ENCODE data around the gene BLNK. TPM values are rescaled to one million over a fixed set of nuclear protein-coding genes. Genes with fewer than 3 reads are reported as not detected.

The BLNK gene
- polyA plus RNA-seq, 1 of the 3 experiments (the other 2 are of a cell fraction), result not detected

DNA sequence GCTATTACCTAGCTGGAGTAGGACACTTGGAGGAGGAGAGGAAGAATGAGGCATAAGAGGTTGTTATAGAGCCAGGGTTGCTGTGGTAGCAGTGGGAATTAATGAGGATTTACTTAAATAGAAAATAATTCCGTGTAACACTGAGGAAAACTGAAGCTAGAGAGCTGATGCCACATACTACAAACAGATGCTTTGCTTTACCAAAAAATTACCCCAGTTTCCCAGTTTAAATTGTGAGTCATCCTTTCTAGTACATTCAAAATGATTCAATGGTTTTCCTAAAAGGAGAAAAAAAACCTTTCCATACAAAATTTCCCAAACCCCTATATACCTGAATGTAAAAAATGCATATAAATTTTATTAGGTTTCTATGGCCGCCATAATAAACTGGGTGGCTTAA is 82.9 kb downstream of the BLNK start:
- Histone ChIP-seq H3K4me1 (ENCODE audit: control insufficient read depth in 1 of 2, insufficient read depth in 2 of 2, low read depth in 1 of 2, low read length in 1 of 2) (no peaks in the 10 kb centered on the region), H3K4me2 (no peak overlapping the region), H3K27me3 (ENCODE audit: insufficient read depth) (no peaks in the 10 kb centered on the region), H3K79me2 (ENCODE audit: insufficient read depth) (no peaks in the 10 kb centered on the region), H3K27ac (ENCODE audit: low read depth in 2 of 2, low read length in 1 of 2) (no peak overlapping the region), H3K9me3 (no peaks in the 10 kb centered on the region), H4K20me1 (ENCODE audit: insufficient read depth) (no peaks in the 10 kb centered on the region), H3K36me3 (replicated peaks in 1 of 2; ENCODE audit: control insufficient read depth in 1 of 2, insufficient read depth in 2 of 2, low read length in 1 of 2) (no peaks in the 10 kb centered on the region), H3F3A (replicated peaks; ENCODE audit: insufficient read depth) (no peaks in the 10 kb centered on the region), H3K9ac (no peak overlapping the region), H3K4me3 (ENCODE audit: low read depth in 2 of 2, low read length in 1 of 2) (no peak overlapping the region), H3K9me2 (no peaks in the 10 kb centered on the region), H2AFZ (ENCODE audit: low read depth) (no peak overlapping the region)
- TF ChIP-seq GABPA (IDR thresholded peaks at IDR 0.05; ENCODE audit: low read depth) (no peak), GATA2 (CRISPR knock-in tag; IDR thresholded peaks at IDR 0.05) (no peak), POLR2AphosphoS5 (IDR thresholded peaks at IDR 0.05; ENCODE audit: low read depth, low read length) (no peak), EZH2phosphoT487 (IDR thresholded peaks at IDR 0.05; ENCODE audit: borderline replicate concordance, low read depth) (no peak), TEAD4 (IDR thresholded peaks at IDR 0.05; ENCODE audit: borderline replicate concordance, insufficient read depth) (no peak), SMC3 (IDR thresholded peaks at IDR 0.05; ENCODE audit: low read depth, low read length) (no peak), ELF1 (IDR thresholded peaks at IDR 0.05) (no peak), FOXM1 (IDR thresholded peaks at IDR 0.05; ENCODE audit: low read depth) (no peak), EP300 (IDR thresholded peaks at IDR 0.05; ENCODE audit: borderline replicate concordance in 1 of 2, low read depth in 1 of 2, low read length in 1 of 2) (no peak)
- TF ChIP-seq, protein P1, sequence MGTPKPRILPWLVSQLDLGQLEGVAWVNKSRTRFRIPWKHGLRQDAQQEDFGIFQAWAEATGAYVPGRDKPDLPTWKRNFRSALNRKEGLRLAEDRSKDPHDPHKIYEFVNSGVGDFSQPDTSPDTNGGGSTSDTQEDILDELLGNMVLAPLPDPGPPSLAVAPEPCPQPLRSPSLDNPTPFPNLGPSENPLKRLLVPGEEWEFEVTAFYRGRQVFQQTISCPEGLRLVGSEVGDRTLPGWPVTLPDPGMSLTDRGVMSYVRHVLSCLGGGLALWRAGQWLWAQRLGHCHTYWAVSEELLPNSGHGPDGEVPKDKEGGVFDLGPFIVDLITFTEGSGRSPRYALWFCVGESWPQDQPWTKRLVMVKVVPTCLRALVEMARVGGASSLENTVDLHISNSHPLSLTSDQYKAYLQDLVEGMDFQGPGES (IDR thresholded peaks at IDR 0.05; ENCODE audit: low read depth, low read length), result no peak
- TF ChIP-seq, protein P2, sequence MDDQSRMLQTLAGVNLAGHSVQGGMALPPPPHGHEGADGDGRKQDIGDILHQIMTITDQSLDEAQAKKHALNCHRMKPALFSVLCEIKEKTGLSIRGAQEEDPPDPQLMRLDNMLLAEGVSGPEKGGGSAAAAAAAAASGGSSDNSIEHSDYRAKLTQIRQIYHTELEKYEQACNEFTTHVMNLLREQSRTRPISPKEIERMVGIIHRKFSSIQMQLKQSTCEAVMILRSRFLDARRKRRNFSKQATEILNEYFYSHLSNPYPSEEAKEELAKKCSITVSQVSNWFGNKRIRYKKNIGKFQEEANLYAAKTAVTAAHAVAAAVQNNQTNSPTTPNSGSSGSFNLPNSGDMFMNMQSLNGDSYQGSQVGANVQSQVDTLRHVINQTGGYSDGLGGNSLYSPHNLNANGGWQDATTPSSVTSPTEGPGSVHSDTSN (IDR thresholded peaks at IDR 0.05), result no peak
- CTCF ChIA-PET, result interaction anchor here (1.8 kb wide), 1 partner anchor 41 kb away, joined by 7 read pairs; no protein-coding TSS in a partner anchor
- POLR2A ChIA-PET, result no interaction called here
- no peak for DNase-seq
- 24% methylated on average over 2 of the region's 2 CpGs for WGBS (ENCODE audit: low lambda C conversion rate)

DNA sequence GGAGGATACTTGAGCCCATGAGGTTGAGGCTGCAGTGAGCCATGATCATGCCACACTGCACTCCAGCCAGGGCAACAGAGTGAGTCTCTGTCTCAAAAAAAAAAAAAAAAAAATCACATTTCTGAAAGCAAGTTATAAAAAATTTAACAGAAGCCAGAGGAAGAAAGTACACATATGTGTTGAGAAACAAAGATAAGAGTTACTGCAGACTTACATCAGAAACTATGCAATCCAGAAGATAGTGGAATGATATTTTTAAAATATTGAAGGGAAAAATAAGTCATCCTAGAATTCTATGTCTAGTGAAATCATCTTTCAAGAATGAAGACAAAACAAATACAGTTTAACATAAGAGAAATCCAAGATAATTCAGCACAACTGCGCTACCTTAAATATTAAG is 94.4 kb downstream of the BLNK start:
- H3K9me2 ChIP-seq, result no peaks in the 10 kb centered on the region
- H2AFZ ChIP-seq (ENCODE audit: low read depth), result no peak overlapping the region
- H3K4me3 ChIP-seq (ENCODE audit: low read depth in 2 of 2, low read length in 1 of 2), result no peak overlapping the region
- H3K36me3 ChIP-seq (replicated peaks in 1 of 2; ENCODE audit: control insufficient read depth in 1 of 2, insufficient read depth in 2 of 2, low read length in 1 of 2), result no peaks in the 10 kb centered on the region
- H3K79me2 ChIP-seq (ENCODE audit: insufficient read depth), result no peaks in the 10 kb centered on the region
- WGBS (ENCODE audit: low lambda C conversion rate), result 73% methylated on average over 1 of the region's 1 CpG
- H3K9me3 ChIP-seq, result 0 out of 2 replicates have a peak, but pooled peaks cover 6% of the 10 kb centered on the region
- ChIA-PET CTCF (interaction anchor here (0.9 kb wide), 1 partner anchor 37 kb away, joined by 3 read pairs; no protein-coding TSS in a partner anchor), POLR2A (no interaction called here)
- H3F3A ChIP-seq (replicated peaks; ENCODE audit: insufficient read depth), result no peaks in the 10 kb centered on the region
- DNase-seq, result no peak
- H3K27ac ChIP-seq (ENCODE audit: low read depth in 2 of 2, low read length in 1 of 2), result no peak overlapping the region
- H3K27me3 ChIP-seq (ENCODE audit: insufficient read depth), result no peaks in the 10 kb centered on the region
- no peak overlapping the region for H3K4me2 ChIP-seq
- H3K4me1 ChIP-seq (ENCODE audit: control insufficient read depth in 1 of 2, insufficient read depth in 2 of 2, low read depth in 1 of 2, low read length in 1 of 2), result no peaks in the 10 kb centered on the region
- H4K20me1 ChIP-seq (ENCODE audit: insufficient read depth), result no peaks in the 10 kb centered on the region
- H3K9ac ChIP-seq, result no peak overlapping the region
- TF ChIP-seq RCOR1 (IDR thresholded peaks at IDR 0.05; ENCODE audit: low read length) (no peak), MEF2A (IDR thresholded peaks at IDR 0.05; ENCODE audit: borderline replicate concordance, low read depth) (no peak), NFIC (IDR thresholded peaks at IDR 0.05; ENCODE audit: borderline replicate concordance) (no peak), ELF1 (IDR thresholded peaks at IDR 0.05) (no peak), EP300 (IDR thresholded peaks at IDR 0.05; ENCODE audit: borderline replicate concordance in 1 of 2, low read depth in 1 of 2, low read length in 1 of 2) (no peak)
- TF ChIP-seq, protein P3, sequence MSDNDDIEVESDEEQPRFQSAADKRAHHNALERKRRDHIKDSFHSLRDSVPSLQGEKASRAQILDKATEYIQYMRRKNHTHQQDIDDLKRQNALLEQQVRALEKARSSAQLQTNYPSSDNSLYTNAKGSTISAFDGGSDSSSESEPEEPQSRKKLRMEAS (IDR thresholded peaks at IDR 0.05; ENCODE audit: low read depth), result no peak
- TF ChIP-seq, protein P4, sequence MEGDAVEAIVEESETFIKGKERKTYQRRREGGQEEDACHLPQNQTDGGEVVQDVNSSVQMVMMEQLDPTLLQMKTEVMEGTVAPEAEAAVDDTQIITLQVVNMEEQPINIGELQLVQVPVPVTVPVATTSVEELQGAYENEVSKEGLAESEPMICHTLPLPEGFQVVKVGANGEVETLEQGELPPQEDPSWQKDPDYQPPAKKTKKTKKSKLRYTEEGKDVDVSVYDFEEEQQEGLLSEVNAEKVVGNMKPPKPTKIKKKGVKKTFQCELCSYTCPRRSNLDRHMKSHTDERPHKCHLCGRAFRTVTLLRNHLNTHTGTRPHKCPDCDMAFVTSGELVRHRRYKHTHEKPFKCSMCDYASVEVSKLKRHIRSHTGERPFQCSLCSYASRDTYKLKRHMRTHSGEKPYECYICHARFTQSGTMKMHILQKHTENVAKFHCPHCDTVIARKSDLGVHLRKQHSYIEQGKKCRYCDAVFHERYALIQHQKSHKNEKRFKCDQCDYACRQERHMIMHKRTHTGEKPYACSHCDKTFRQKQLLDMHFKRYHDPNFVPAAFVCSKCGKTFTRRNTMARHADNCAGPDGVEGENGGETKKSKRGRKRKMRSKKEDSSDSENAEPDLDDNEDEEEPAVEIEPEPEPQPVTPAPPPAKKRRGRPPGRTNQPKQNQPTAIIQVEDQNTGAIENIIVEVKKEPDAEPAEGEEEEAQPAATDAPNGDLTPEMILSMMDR (IDR thresholded peaks at IDR 0.05), result no peak
- TF ChIP-seq, protein P5, sequence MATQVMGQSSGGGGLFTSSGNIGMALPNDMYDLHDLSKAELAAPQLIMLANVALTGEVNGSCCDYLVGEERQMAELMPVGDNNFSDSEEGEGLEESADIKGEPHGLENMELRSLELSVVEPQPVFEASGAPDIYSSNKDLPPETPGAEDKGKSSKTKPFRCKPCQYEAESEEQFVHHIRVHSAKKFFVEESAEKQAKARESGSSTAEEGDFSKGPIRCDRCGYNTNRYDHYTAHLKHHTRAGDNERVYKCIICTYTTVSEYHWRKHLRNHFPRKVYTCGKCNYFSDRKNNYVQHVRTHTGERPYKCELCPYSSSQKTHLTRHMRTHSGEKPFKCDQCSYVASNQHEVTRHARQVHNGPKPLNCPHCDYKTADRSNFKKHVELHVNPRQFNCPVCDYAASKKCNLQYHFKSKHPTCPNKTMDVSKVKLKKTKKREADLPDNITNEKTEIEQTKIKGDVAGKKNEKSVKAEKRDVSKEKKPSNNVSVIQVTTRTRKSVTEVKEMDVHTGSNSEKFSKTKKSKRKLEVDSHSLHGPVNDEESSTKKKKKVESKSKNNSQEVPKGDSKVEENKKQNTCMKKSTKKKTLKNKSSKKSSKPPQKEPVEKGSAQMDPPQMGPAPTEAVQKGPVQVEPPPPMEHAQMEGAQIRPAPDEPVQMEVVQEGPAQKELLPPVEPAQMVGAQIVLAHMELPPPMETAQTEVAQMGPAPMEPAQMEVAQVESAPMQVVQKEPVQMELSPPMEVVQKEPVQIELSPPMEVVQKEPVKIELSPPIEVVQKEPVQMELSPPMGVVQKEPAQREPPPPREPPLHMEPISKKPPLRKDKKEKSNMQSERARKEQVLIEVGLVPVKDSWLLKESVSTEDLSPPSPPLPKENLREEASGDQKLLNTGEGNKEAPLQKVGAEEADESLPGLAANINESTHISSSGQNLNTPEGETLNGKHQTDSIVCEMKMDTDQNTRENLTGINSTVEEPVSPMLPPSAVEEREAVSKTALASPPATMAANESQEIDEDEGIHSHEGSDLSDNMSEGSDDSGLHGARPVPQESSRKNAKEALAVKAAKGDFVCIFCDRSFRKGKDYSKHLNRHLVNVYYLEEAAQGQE (IDR thresholded peaks at IDR 0.05; ENCODE audit: low read depth, low read length), result no peak
- TF ChIP-seq, protein P6, sequence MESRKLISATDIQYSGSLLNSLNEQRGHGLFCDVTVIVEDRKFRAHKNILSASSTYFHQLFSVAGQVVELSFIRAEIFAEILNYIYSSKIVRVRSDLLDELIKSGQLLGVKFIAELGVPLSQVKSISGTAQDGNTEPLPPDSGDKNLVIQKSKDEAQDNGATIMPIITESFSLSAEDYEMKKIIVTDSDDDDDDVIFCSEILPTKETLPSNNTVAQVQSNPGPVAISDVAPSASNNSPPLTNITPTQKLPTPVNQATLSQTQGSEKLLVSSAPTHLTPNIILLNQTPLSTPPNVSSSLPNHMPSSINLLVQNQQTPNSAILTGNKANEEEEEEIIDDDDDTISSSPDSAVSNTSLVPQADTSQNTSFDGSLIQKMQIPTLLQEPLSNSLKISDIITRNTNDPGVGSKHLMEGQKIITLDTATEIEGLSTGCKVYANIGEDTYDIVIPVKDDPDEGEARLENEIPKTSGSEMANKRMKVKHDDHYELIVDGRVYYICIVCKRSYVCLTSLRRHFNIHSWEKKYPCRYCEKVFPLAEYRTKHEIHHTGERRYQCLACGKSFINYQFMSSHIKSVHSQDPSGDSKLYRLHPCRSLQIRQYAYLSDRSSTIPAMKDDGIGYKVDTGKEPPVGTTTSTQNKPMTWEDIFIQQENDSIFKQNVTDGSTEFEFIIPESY (IDR thresholded peaks at IDR 0.05; ENCODE audit: borderline replicate concordance, low read depth), result no peak

All from SK-N-SH (cell line).